Epithelial cell of umbilical artery (primary cell): ENCODE data around the gene RAB35. TPM values are rescaled to one million over a fixed set of nuclear protein-coding genes. Genes with fewer than 3 reads are reported as not detected.

Experiments
- total RNA-seq: library from RNA; depleted of rRNA; stranded (reverse); fragments of >200 nt; gene quantifications from 2 replicates; pipeline ENCODE4 v1.2.3, GENCODE V29; 2014

The RAB35 gene
- 35.7 and 42.2 TPM in 2 replicates for total RNA-seq

DNA sequence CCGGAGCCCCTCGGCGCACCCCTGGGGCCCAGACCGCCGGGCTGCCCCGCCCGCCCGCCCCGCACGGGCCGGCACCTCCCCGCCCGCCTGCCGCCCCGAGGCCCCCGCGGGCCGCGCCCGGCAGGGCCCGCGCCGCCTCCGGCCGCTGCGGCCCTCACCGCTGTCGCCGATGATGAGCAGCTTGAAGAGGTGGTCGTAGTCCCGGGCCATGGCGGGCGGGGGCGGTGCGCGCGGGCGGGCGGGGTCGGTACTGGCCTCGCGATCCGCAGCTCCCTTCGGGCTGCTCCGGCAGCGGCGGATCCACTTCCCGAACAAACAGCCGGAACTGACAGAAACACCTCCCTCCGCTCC, at the start of gene RAB35:
Gene RAB35, minus strand, starts transcription at position 313 of the 351 bp plus-strand sequence. Its CDS starts 103 bp downstream, at position 210.

Other genes with a start within 250 kb of the RAB35 start
- gene CIT, start 239.4 kb downstream of the RAB35 start, total RNA-seq, result 6.2 and 26.7 TPM in 2 replicates
- not detected in 2 replicates for gene BICDL1, start 127.5 kb downstream of the RAB35 start, total RNA-seq
- gene GCN1, start 78.0 kb upstream of the RAB35 start, total RNA-seq, result 54.0 and 79.3 TPM in 2 replicates
- 1,981 and 4,006 TPM in 2 replicates for gene RPLP0, start 84.4 kb upstream of the RAB35 start, total RNA-seq
- gene PXN, start 149.0 kb upstream of the RAB35 start, total RNA-seq, result 33.7 and 36.7 TPM in 2 replicates
- under 0.01 TPM in 2 replicates for gene RNU4-2, start 175.2 kb upstream of the RAB35 start, total RNA-seq
- under 0.01 TPM in 2 replicates for gene RNU4-1, start 176.5 kb upstream of the RAB35 start, total RNA-seq
- 1.3 and 2.6 TPM in 2 replicates for gene SIRT4, start 185.6 kb upstream of the RAB35 start, total RNA-seq
- gene PLA2G1B, start 211.0 kb upstream of the RAB35 start, total RNA-seq, result not detected in 2 replicates